HEK293 (cell line): Measurements from ENCODE around the gene TSC22D3.

Experiments
- ATF2 ChIP-seq: fragments of 450-650 bp; formaldehyde crosslinking; IDR thresholded peaks from 2 replicates; pipeline ENCODE4 v1.5.1; 2016; ENCODE audit warnings: missing biosample characterization, missing genetic modification characterization, low read depth
- BCL11A ChIP-seq: fragments of 450-650 bp; formaldehyde crosslinking; IDR thresholded peaks from 2 replicates; pipeline ENCODE4 v1.5.1; 2016; ENCODE audit warnings: low read depth, missing biosample characterization, missing genetic modification characterization
- CTCF ChIP-seq: fragments of 450-650 bp; formaldehyde crosslinking; IDR thresholded peaks from 2 replicates; pipeline ENCODE4 v1.5.1; 2016; ENCODE audit warnings: missing biosample characterization, missing genetic modification characterization
- GFI1B ChIP-seq: fragments of 450-650 bp; formaldehyde crosslinking; IDR thresholded peaks from 2 replicates; pipeline ENCODE4 v1.5.1; 2016; ENCODE audit warnings: missing biosample characterization, missing genetic modification characterization
- GLIS2 ChIP-seq: fragments of 450-650 bp; formaldehyde crosslinking; IDR thresholded peaks from 2 replicates; pipeline ENCODE4 v1.5.1; 2016; ENCODE audit warnings: missing biosample characterization, missing genetic modification characterization
- IKZF3 ChIP-seq: fragments of 450-650 bp; IDR thresholded peaks from 2 replicates; pipeline ENCODE4 v1.5.0; 2018; ENCODE audit warnings: missing biosample characterization, mild to moderate bottlenecking, missing genetic modification characterization, moderate library complexity
- KLF1 ChIP-seq: fragments of 450-650 bp; formaldehyde crosslinking; IDR thresholded peaks from 2 replicates; pipeline ENCODE4 v1.5.1; 2016; ENCODE audit warnings: missing biosample characterization, missing genetic modification characterization
- KLF10 ChIP-seq: fragments of 450-650 bp; IDR thresholded peaks from 2 replicates; pipeline ENCODE4 v1.5.1; 2018; ENCODE audit warnings: missing biosample characterization, mild to moderate bottlenecking, missing genetic modification characterization
- KLF7 ChIP-seq: fragments of 450-650 bp; formaldehyde crosslinking; IDR thresholded peaks from 2 replicates; pipeline ENCODE4 v1.5.1; 2016; ENCODE audit warnings: missing biosample characterization, missing genetic modification characterization, borderline replicate concordance
- PRDM4 ChIP-seq: fragments of 450-650 bp; formaldehyde crosslinking; IDR thresholded peaks from 2 replicates; pipeline ENCODE4 v1.5.1; 2017; ENCODE audit warnings: missing biosample characterization, missing genetic modification characterization
- ZFP41 ChIP-seq: fragments of 450-650 bp; formaldehyde crosslinking; IDR thresholded peaks from 2 replicates; pipeline ENCODE4 v1.5.1; 2016; ENCODE audit warnings: missing biosample characterization, missing genetic modification characterization, borderline replicate concordance
- ZFP69B ChIP-seq: fragments of 450-650 bp; formaldehyde crosslinking; IDR thresholded peaks from 2 replicates; pipeline ENCODE4 v1.5.1; 2016; ENCODE audit warnings: missing biosample characterization, missing genetic modification characterization
- ZNF248 ChIP-seq: fragments of 450-650 bp; formaldehyde crosslinking; IDR thresholded peaks from 2 replicates; pipeline ENCODE4 v1.5.1; 2017; ENCODE audit warnings: missing biosample characterization, missing genetic modification characterization
- ZNF280C ChIP-seq: fragments of 450-650 bp; formaldehyde crosslinking; IDR thresholded peaks from 2 replicates; pipeline ENCODE4 v1.5.1; 2016; ENCODE audit warnings: missing biosample characterization, missing genetic modification characterization
- ZNF280D ChIP-seq: fragments of 450-650 bp; formaldehyde crosslinking; IDR thresholded peaks from 2 replicates; pipeline ENCODE4 v1.5.1; 2016; ENCODE audit warnings: missing biosample characterization, missing genetic modification characterization
- ZNF350 ChIP-seq: fragments of 450-650 bp; formaldehyde crosslinking; IDR thresholded peaks from 2 replicates; pipeline ENCODE4 v1.5.0; 2017; ENCODE audit warnings: missing biosample characterization, mild to moderate bottlenecking, missing genetic modification characterization
- ZNF423 ChIP-seq: fragments of 450-650 bp; formaldehyde crosslinking; IDR thresholded peaks from 2 replicates; pipeline ENCODE4 v1.5.1; 2016; ENCODE audit warnings: missing biosample characterization, missing genetic modification characterization
- ZNF510 ChIP-seq: fragments of 450-650 bp; formaldehyde crosslinking; IDR thresholded peaks from 2 replicates; pipeline ENCODE4 v1.5.1; 2018; ENCODE audit warnings: mild to moderate bottlenecking, missing genetic modification characterization, missing biosample characterization; ENCODE audit not compliant: insufficient replicate concordance
- ZNF555 ChIP-seq: fragments of 450-650 bp; formaldehyde crosslinking; conservative IDR thresholded peaks from 2 replicates; pipeline ENCODE4 v1.5.1; 2017; ENCODE audit warnings: missing biosample characterization, mild to moderate bottlenecking, missing genetic modification characterization, inconsistent platforms
- ZNF561 ChIP-seq: fragments of 450-650 bp; IDR thresholded peaks from 2 replicates; pipeline ENCODE4 v1.5.1; 2018; ENCODE audit warnings: missing biosample characterization, missing genetic modification characterization, borderline replicate concordance
- ZNF580 ChIP-seq: fragments of 450-650 bp; formaldehyde crosslinking; IDR thresholded peaks from 2 replicates; pipeline ENCODE4 v1.5.1; 2016; ENCODE audit warnings: missing biosample characterization, missing genetic modification characterization
- ZNF677 ChIP-seq: fragments of 450-650 bp; IDR thresholded peaks from 2 replicates; pipeline ENCODE4 v1.5.0; 2018; ENCODE audit warnings: missing biosample characterization, mild to moderate bottlenecking, missing genetic modification characterization, moderate library complexity
- ZNF76 ChIP-seq: fragments of 450-650 bp; formaldehyde crosslinking; IDR thresholded peaks from 2 replicates; pipeline ENCODE4; 2016; ENCODE audit warnings: low read depth, missing biosample characterization, missing genetic modification characterization, borderline replicate concordance
- TF ChIP-seq, protein P1 (sequence below): fragments of 450-650 bp; IDR thresholded peaks from 2 replicates; pipeline ENCODE4 v1.5.1; 2018; ENCODE audit warnings: missing biosample characterization, mild to moderate bottlenecking, missing genetic modification characterization

TSC22D3 gene

DNA sequence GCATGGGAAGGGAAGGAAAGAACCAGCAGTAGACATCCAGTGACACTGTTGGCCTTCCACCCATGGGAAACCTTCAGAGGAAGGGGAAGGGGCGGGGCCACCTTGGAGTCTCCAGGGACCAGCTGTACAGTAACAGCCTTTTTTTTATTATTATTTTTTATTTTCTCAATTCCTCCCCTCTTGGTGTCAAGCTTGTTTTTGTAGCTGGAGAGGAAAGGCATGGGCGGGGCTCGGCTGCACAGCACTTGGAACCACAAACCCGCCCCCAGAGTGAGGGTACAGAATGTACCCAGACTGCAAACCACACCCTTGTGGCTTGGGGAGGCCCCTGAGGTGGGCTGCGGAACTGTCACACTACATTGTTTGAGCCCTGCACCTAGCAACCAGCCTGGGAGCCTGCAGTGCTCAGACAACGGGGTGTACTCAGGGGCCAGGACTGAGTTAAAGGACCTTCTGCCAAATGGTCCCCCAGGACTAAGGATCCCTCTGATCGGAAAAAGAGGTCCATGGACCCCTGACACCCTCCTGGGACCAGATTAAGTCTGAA lies 101.6 kb downstream of the TSC22D3 start (continued):
- no peak for TF ChIP-seq GFI1B (tag by site-specific recombination)
- TF ChIP-seq ZFP41 = no peak
- TF ChIP-seq ZNF561 (tag by site-specific recombination) = no peak
- TF ChIP-seq ZNF280D (tag by site-specific recombination) = no peak
- TF ChIP-seq KLF1 (tag by site-specific recombination) = peak; percentile 61; the same call in 1 of the 2 replicates
- peak; percentile 28; the same call in 1 of the 2 replicates for TF ChIP-seq CTCF
- no peak for TF ChIP-seq ZNF677 (tag by site-specific recombination)
- TF ChIP-seq ZNF423 = no peak
- no peak for TF ChIP-seq ZNF76
- 0 out of 2 replicates have a peak, but pooled peaks have one; percentile 21 for TF ChIP-seq KLF7 (tag by site-specific recombination)
- TF ChIP-seq ZNF555 (tag by site-specific recombination) = no peak
- 0 out of 2 replicates have a peak, but pooled peaks have one; percentile 26 for TF ChIP-seq KLF10
- no peak for TF ChIP-seq ZNF280C (tag by site-specific recombination)
- TF ChIP-seq ZNF580 (tag by site-specific recombination) = no peak
- no peak for TF ChIP-seq ATF2 (tag by site-specific recombination)
- TF ChIP-seq ZNF248 (tag by site-specific recombination) = no peak
- no peak for TF ChIP-seq PRDM4
- no peak for TF ChIP-seq ZFP69B (tag by site-specific recombination)
- TF ChIP-seq BCL11A = no peak
- no peak for TF ChIP-seq GLIS2 (tag by site-specific recombination)
- TF ChIP-seq IKZF3 (tag by site-specific recombination) = peak; percentile 46
- no peak for TF ChIP-seq ZNF510 (tag by site-specific recombination)
- TF ChIP-seq, protein P1, sequence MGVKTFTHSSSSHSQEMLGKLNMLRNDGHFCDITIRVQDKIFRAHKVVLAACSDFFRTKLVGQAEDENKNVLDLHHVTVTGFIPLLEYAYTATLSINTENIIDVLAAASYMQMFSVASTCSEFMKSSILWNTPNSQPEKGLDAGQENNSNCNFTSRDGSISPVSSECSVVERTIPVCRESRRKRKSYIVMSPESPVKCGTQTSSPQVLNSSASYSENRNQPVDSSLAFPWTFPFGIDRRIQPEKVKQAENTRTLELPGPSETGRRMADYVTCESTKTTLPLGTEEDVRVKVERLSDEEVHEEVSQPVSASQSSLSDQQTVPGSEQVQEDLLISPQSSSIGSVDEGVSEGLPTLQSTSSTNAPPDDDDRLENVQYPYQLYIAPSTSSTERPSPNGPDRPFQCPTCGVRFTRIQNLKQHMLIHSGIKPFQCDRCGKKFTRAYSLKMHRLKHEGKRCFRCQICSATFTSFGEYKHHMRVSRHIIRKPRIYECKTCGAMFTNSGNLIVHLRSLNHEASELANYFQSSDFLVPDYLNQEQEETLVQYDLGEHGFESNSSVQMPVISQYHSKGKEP (tag by site-specific recombination) = no peak
- TF ChIP-seq ZNF350 (tag by site-specific recombination) = no peak
